Karpas-422 (cell line): Measurements from ENCODE around the gene LRP4. TPM values are rescaled to one million over a fixed set of nuclear protein-coding genes. Genes with fewer than 3 reads are reported as not detected.
"Not testable (repeated sequence)": the region's sequence is repeated elsewhere in the genome, so short reads cannot be mapped to it uniquely, and the experiment has no call there.

Source experiments
- DNase-seq: peaks from one replicate; pipeline ENCODE4 v3.0.0-alpha.2; 2015
- H2AFZ ChIP-seq: fragments of 200-600 bp; sonication (generic); 2 replicates; pipeline ENCODE4 v1.6.1; 2014; ENCODE audit warnings: antibody characterized with exemption, low read length, mixed read lengths
- H3K27ac ChIP-seq: fragments of 200-600 bp; sonication (generic); 2 replicates; pipeline ENCODE4 v1.5.1; 2014; ENCODE audit warnings: mild to moderate bottlenecking, low read length, moderate library complexity
- H3K27me3 ChIP-seq: fragments of 200-600 bp; sonication (generic); 2 replicates; pipeline ENCODE4 v1.6.1; 2014; ENCODE audit warnings: low read length, mixed read lengths
- H3K36me3 ChIP-seq: fragments of 200-600 bp; sonication (generic); 2 replicates; pipeline ENCODE4 v1.6.1; 2014; ENCODE audit warnings: low read length, mixed read lengths; ENCODE audit not compliant: insufficient read depth
- H3K4me1 ChIP-seq: fragments of 200-600 bp; sonication (generic); 2 replicates; pipeline ENCODE4 v1.6.1; 2014; ENCODE audit warnings: mild to moderate bottlenecking, low read length, mixed read lengths
- H3K4me2 ChIP-seq: fragments of 200-600 bp; sonication (generic); 2 replicates; pipeline ENCODE4 v1.6.1; 2014; ENCODE audit warnings: low read length, low read depth, mild to moderate bottlenecking; ENCODE audit not compliant: poor library complexity, severe bottlenecking
- H3K4me3 ChIP-seq: fragments of 200-600 bp; sonication (generic); 2 replicates; pipeline ENCODE4 v1.5.1; 2014; ENCODE audit warnings: mild to moderate bottlenecking, antibody characterized with exemption, low read length, mixed read lengths
- H3K79me2 ChIP-seq: fragments of 200-600 bp; sonication (generic); 2 replicates; pipeline ENCODE4 v1.6.1; 2014; ENCODE audit warnings: mild to moderate bottlenecking, low read length, mixed read lengths
- H3K9ac ChIP-seq: fragments of 200-600 bp; sonication (generic); 2 replicates; pipeline ENCODE4 v1.6.0; 2014; ENCODE audit warnings: low read length
- H3K9me2 ChIP-seq: fragments of 200-600 bp; sonication (generic), shearing (Covaris generic); replicated peaks from 2 replicates; pipeline ENCODE4 v1.6.0; 2014; ENCODE audit warnings: mild to moderate bottlenecking, low read length, moderate library complexity; ENCODE audit not compliant: insufficient read depth
- H3K9me3 ChIP-seq: fragments of 300-700, 200-600 bp; sonication (generic); 2 replicates; pipeline ENCODE4 v1.6.1; 2014; ENCODE audit warnings: low read length, mixed read lengths
- H4K20me1 ChIP-seq: fragments of 200-600 bp; sonication (generic); 2 replicates; pipeline ENCODE4 v1.6.1; 2014; ENCODE audit warnings: mild to moderate bottlenecking, antibody characterized with exemption, low read length, low read depth; ENCODE audit not compliant: insufficient read depth
- total RNA-seq: library from RNA; depleted of rRNA; stranded (reverse); fragments of >200 nt; shearing (Covaris generic); gene quantifications from 2 replicates; pipeline ENCODE4 v1.2.3, GENCODE V29; 2014; ENCODE audit warnings: low replicate concordance

The LRP4 gene
- total RNA-seq, 1 experiment from 2014 or later: 2.6 TPM

- no peak for DNase-seq
- Histone ChIP-seq H3K4me1 (peaks cover 48% of the 10 kb centered on the region), H3K4me3 (peak overlapping the region; percentile 7; the same call in 1 of the 2 replicates)
Measured at GRCh38 chr11:46942172-46942571, 23.8 kb upstream of the LRP4 start.

GRCh38 chr11:46936138-46937110 is 18.1 kb upstream of the LRP4 start, which contains the start of gene CSTPP1:
Gene CSTPP1, plus strand, starts transcription at chr11:46936761. Its CDS starts 45 bp downstream, at chr11:46936806.
- H3K9me2 ChIP-seq: no peaks in the 10 kb centered on the region
- DNase-seq: peak; percentile 98

More at GRCh38 chr11:46942172-46942571, 23.8 kb upstream of the LRP4 start:
- Histone ChIP-seq H3K27me3 (no peaks in the 10 kb centered on the region), H3K79me2 (peaks cover 81% of the 10 kb centered on the region), H4K20me1 (no peaks in the 10 kb centered on the region), H3K36me3 (no peaks in the 10 kb centered on the region; the same call in none of the 2 replicates), H3K9me3 (no peaks in the 10 kb centered on the region), H3K9me2 (no peaks in the 10 kb centered on the region), H3K27ac (peak overlapping the region; percentile 61), H3K9ac (peak overlapping the region; percentile 11; the same call in 1 of the 2 replicates), H3K4me2 (peak overlapping the region; percentile 43), H2AFZ (no peak overlapping the region)

GRCh38 chr11:46930089-46930488 is 11.7 kb upstream of the LRP4 start:
- H3K4me3 ChIP-seq: no peak overlapping the region
- no peak overlapping the region for H3K27ac ChIP-seq
- peaks cover 13% of the 10 kb centered on the region for H3K4me1 ChIP-seq
- H3K9ac ChIP-seq: no peak overlapping the region
- no peaks in the 10 kb centered on the region for H3K79me2 ChIP-seq
- peak overlapping the region; percentile 61 for H2AFZ ChIP-seq
- H3K27me3 ChIP-seq: no peaks in the 10 kb centered on the region
- no peaks in the 10 kb centered on the region for H3K9me3 ChIP-seq
- no peaks in the 10 kb centered on the region for H4K20me1 ChIP-seq
- peak overlapping the region; percentile 16 for H3K4me2 ChIP-seq
- no peaks in the 10 kb centered on the region for H3K36me3 ChIP-seq
- no peaks in the 10 kb centered on the region for H3K9me2 ChIP-seq
- DNase-seq: peak; percentile 52

More at GRCh38 chr11:46936138-46937110, 18.1 kb upstream of the LRP4 start, which contains the start of gene CSTPP1:
- Histone ChIP-seq H2AFZ (peak within 1 kb of the TSS; percentile 88), H3K36me3 (no peaks in the 10 kb centered on the region; the same call in 1 of the 2 replicates), H3K79me2 (peaks cover 42% of the 10 kb centered on the region), H3K4me2 (peak within 1 kb of the TSS; percentile 81), H3K9me3 (no peaks in the 10 kb centered on the region), H3K4me1 (peaks cover 39% of the 10 kb centered on the region), H3K27me3 (no peaks in the 10 kb centered on the region), H3K4me3 (peak within 1 kb of the TSS; percentile 82), H3K27ac (peak within 1 kb of the TSS; percentile 50), H3K9ac (peak within 1 kb of the TSS; percentile 79), H4K20me1 (no peaks in the 10 kb centered on the region)

GRCh38 chr11:46928701-46929100 is 10.4 kb upstream of the LRP4 start:
- H3K79me2 ChIP-seq: not testable (repeated sequence)

GRCh38 chr11:46927928-46928327 is 9.6 kb upstream of the LRP4 start:
- H3K27ac ChIP-seq, H3K9me3 ChIP-seq, H3K36me3 ChIP-seq, H3K9me2 ChIP-seq, H3K79me2 ChIP-seq, H3K4me2 ChIP-seq, H4K20me1 ChIP-seq, H2AFZ ChIP-seq, H3K27me3 ChIP-seq, DNase-seq, H3K4me3 ChIP-seq, H3K9ac ChIP-seq: not testable (repeated sequence)
- peaks cover 26% of the 10 kb centered on the region for H3K4me1 ChIP-seq

More at GRCh38 chr11:46928701-46929100, 10.4 kb upstream of the LRP4 start:
- H3K9ac ChIP-seq, H3K4me2 ChIP-seq, H3K36me3 ChIP-seq, H3K9me2 ChIP-seq, H3K27ac ChIP-seq, H3K27me3 ChIP-seq, H2AFZ ChIP-seq, H3K4me3 ChIP-seq, H3K9me3 ChIP-seq, DNase-seq, H4K20me1 ChIP-seq: not testable (repeated sequence)
- H3K4me1 ChIP-seq: peaks cover 18% of the 10 kb centered on the region

GRCh38 chr11:46920755-46921154 is 2.4 kb upstream of the LRP4 start:
- H3K27ac ChIP-seq: no peak overlapping the region
- H3K79me2 ChIP-seq: no peaks in the 10 kb centered on the region
- peaks cover 49% of the 10 kb centered on the region for H3K4me1 ChIP-seq
- H3K9me3 ChIP-seq: no peaks in the 10 kb centered on the region
- no peaks in the 10 kb centered on the region for H3K36me3 ChIP-seq
- H2AFZ ChIP-seq: no peak overlapping the region
- no peaks in the 10 kb centered on the region for H4K20me1 ChIP-seq
- no peak overlapping the region for H3K4me2 ChIP-seq
- no peak for DNase-seq
- no peaks in the 10 kb centered on the region for H3K27me3 ChIP-seq
- H3K4me3 ChIP-seq: no peak overlapping the region
- no peak overlapping the region for H3K9ac ChIP-seq
- no peaks in the 10 kb centered on the region for H3K9me2 ChIP-seq

GRCh38 chr11:46918788-46919513 is 601 bp upstream of the LRP4 start:
- Histone ChIP-seq H3K27ac (peak overlapping the region; percentile 63), H3K27me3 (no peaks in the 10 kb centered on the region), H3K4me2 (peak overlapping the region; percentile 90), H3K79me2 (no peaks in the 10 kb centered on the region), H3K9me3 (no peaks in the 10 kb centered on the region), H3K36me3 (no peaks in the 10 kb centered on the region), H3K4me1 (peaks cover 60% of the 10 kb centered on the region), H3K4me3 (peak overlapping the region; percentile 68), H2AFZ (peak overlapping the region; percentile 83), H3K9me2 (no peaks in the 10 kb centered on the region), H4K20me1 (0 out of 2 replicates have a peak, but pooled peaks cover 3% of the 10 kb centered on the region), H3K9ac (peak overlapping the region; percentile 71)
- DNase-seq: peak; percentile 56

GRCh38 chr11:46917762-46918082 is 628 bp downstream of the LRP4 start:
- no peak overlapping the region for H2AFZ ChIP-seq
- no peaks in the 10 kb centered on the region for H3K9me2 ChIP-seq
- H4K20me1 ChIP-seq: 0 out of 2 replicates have a peak, but pooled peaks cover 3% of the 10 kb centered on the region
- no peaks in the 10 kb centered on the region for H3K79me2 ChIP-seq
- no peaks in the 10 kb centered on the region for H3K36me3 ChIP-seq
- H3K27me3 ChIP-seq: no peaks in the 10 kb centered on the region
- H3K4me3 ChIP-seq: peak overlapping the region; percentile 68
- peaks cover 57% of the 10 kb centered on the region for H3K4me1 ChIP-seq
- H3K9me3 ChIP-seq: no peaks in the 10 kb centered on the region
- no peak overlapping the region for H3K27ac ChIP-seq
- DNase-seq: no peak
- H3K4me2 ChIP-seq: peak overlapping the region; percentile 53
- H3K9ac ChIP-seq: peak overlapping the region; percentile 45
